ENCODE results near the gene MOAP1.

- TF ChIP-seq POLR2A (IDR thresholded peaks at IDR 0.05) (no peak), POLR2AphosphoS5 (IDR thresholded peaks at IDR 0.05) (no peak)
These were observed 38.9 kb upstream of the MOAP1 start for GRCh38 chr14:93223565-93223964.

Measured in breast epithelium (tissue), 3 donors.